Fibroblast of skin of abdomen (primary cell): ENCODE measurements around the gene TM4SF4.

Source experiments
- DNase-seq: peaks from one replicate; pipeline ENCODE4 v3.0.0-alpha.2; 2013

Gene TM4SF4

GRCh38 chr3:149552700-149553099 is 78.2 kb downstream of the TM4SF4 start:
- no peak for DNase-seq
